ENCODE data around the gene PKP1.

DNA sequence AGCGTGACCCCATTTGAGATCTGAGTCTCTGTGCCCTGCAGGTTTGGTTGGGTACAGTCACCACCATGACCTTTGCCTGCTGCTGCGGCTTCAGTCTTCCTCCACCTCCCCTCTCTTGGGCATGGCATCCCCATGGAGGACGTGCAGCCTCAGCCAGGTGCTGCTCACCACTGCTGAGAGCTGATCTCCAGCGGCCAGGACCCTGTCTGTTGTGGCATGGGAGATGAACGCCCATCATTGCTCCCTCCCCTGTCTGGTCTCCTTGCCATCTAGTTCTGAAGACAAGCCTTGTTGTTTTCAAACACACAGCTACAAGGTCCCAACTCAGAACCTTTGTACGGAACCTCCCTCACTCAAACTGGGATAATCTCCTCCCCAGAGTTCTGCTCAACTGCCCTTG, 19.2 kb upstream of the PKP1 start:
- TF ChIP-seq, protein P1, sequence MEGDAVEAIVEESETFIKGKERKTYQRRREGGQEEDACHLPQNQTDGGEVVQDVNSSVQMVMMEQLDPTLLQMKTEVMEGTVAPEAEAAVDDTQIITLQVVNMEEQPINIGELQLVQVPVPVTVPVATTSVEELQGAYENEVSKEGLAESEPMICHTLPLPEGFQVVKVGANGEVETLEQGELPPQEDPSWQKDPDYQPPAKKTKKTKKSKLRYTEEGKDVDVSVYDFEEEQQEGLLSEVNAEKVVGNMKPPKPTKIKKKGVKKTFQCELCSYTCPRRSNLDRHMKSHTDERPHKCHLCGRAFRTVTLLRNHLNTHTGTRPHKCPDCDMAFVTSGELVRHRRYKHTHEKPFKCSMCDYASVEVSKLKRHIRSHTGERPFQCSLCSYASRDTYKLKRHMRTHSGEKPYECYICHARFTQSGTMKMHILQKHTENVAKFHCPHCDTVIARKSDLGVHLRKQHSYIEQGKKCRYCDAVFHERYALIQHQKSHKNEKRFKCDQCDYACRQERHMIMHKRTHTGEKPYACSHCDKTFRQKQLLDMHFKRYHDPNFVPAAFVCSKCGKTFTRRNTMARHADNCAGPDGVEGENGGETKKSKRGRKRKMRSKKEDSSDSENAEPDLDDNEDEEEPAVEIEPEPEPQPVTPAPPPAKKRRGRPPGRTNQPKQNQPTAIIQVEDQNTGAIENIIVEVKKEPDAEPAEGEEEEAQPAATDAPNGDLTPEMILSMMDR (IDR thresholded peaks at IDR 0.05) = no peak
- TF ChIP-seq ZFX (IDR thresholded peaks at IDR 0.05; ENCODE audit: borderline replicate concordance) = no peak

Measured in 22Rv1 (cell line).